NCI-H1417 (cell line): ENCODE results near the gene DUS3L.
"Not testable (repeated sequence)": the region's sequence is repeated elsewhere in the genome, so short reads cannot be mapped to it uniquely, and the experiment has no call there.

Source experiments
- DNase-seq, 3 experiments: peaks; one replicate each; lab custom pipeline; 2025; lab: John Stamatoyannopoulos, UW

The DUS3L gene

GRCh38 chr19:5799247-5800241 lies 8.6 kb upstream of the DUS3L start:
- no peak for DNase-seq

GRCh38 chr19:5798244-5798643 lies 7.3 kb upstream of the DUS3L start:
- no peak for DNase-seq

GRCh38 chr19:5795382-5795919 lies 4.5 kb upstream of the DUS3L start:
- no peak for DNase-seq

- DNase-seq = no peak
These were observed 2.2 kb upstream of the DUS3L start for GRCh38 chr19:5793188-5793587.

- no peak for DNase-seq
These were observed 1.3 kb upstream of the DUS3L start for GRCh38 chr19:5792224-5792623.

GRCh38 chr19:5789886-5790558 lies 941 bp downstream of the DUS3L start:
- no peak for DNase-seq

GRCh38 chr19:5789351-5789761 lies 1.6 kb downstream of the DUS3L start:
- no peak for DNase-seq

- no peak for DNase-seq
These were observed 2.5 kb downstream of the DUS3L start for GRCh38 chr19:5788422-5788821.

GRCh38 chr19:5787409-5788182 lies 3.4 kb downstream of the DUS3L start:
- no peak for DNase-seq

GRCh38 chr19:5786593-5787408 lies 4.2 kb downstream of the DUS3L start:
- no peak for DNase-seq

- no peak for DNase-seq
These were observed 5.5 kb downstream of the DUS3L start for GRCh38 chr19:5785423-5785822.

GRCh38 chr19:5784581-5785147 lies 6.3 kb downstream of the DUS3L start, which contains the start of gene PRR22:
Gene PRR22, minus strand, starts transcription at chr19:5784746. Its CDS starts 86 bp downstream, at chr19:5784660.
- DNase-seq = no peak

- no peak for DNase-seq
These were observed 7.7 kb downstream of the DUS3L start for GRCh38 chr19:5782945-5783919.

- no peak for DNase-seq
These were observed 8.6 kb downstream of the DUS3L start for GRCh38 chr19:5782322-5782721.

GRCh38 chr19:5780916-5781315 lies 10.0 kb downstream of the DUS3L start:
- DNase-seq = not testable (repeated sequence)

- no peak for DNase-seq
These were observed 12.6 kb downstream of the DUS3L start for GRCh38 chr19:5778402-5778801.

- no peak for DNase-seq
These were observed 15.2 kb downstream of the DUS3L start for GRCh38 chr19:5775668-5776309.

- no peak for DNase-seq
These were observed 16.0 kb downstream of the DUS3L start for GRCh38 chr19:5774921-5775320.

GRCh38 chr19:5773276-5773675 lies 17.7 kb downstream of the DUS3L start:
- no peak for DNase-seq
